DND-41 (cell line): ENCODE results near the gene MAP3K7CL.

Experiments used
- ATAC-seq: fragments of 200-7000 bp; cut with Tn5 transposase; 3 replicates; pipeline ENCODE4 v1.9.1; 2021; ENCODE audit warnings: low read depth; ENCODE audit not compliant: insufficient read depth
- DNase-seq: peaks from one replicate; pipeline ENCODE4 v3.0.0-alpha.2; 2020
- H2AFZ ChIP-seq: 2 replicates; pipeline ENCODE4 v1.6.0; 2012; ENCODE audit warnings: low read depth, low read length
- H3K27ac ChIP-seq: 2 replicates; pipeline ENCODE4 v1.5.1; 2012; ENCODE audit warnings: low read length, inconsistent platforms
- H3K27me3 ChIP-seq: fragments of 200-600 bp; sonication (generic); 2 replicates; pipeline ENCODE4 v1.6.0; 2012; ENCODE audit warnings: low read length, mild to moderate bottlenecking, inconsistent platforms; ENCODE audit not compliant: insufficient read depth, poor library complexity
- H3K36me3 ChIP-seq: 2 replicates; pipeline ENCODE4 v1.5.1; 2012; ENCODE audit warnings: low read length, inconsistent platforms; ENCODE audit not compliant: insufficient read depth
- H3K4me1 ChIP-seq: 2 replicates; pipeline ENCODE4 v1.5.1; 2012; ENCODE audit warnings: mild to moderate bottlenecking, low read length; ENCODE audit not compliant: insufficient read depth
- H3K4me2 ChIP-seq: 2 replicates; pipeline ENCODE4 v1.6.0; 2012; ENCODE audit warnings: mild to moderate bottlenecking, moderate library complexity, low read length, inconsistent platforms; ENCODE audit not compliant: insufficient read depth
- H3K4me3 ChIP-seq, 2 experiments: fragments of 200-600 bp in 1 of 2; shearing (Covaris generic) in 1 of 2; 2 replicates each; pipeline ENCODE4 v1.5.1; 2012 to 2016; ENCODE audit warnings: inconsistent platforms in 2 of 2, low read length in 2 of 2, mild to moderate bottlenecking in 2 of 2, low read depth in 1 of 2, moderate library complexity in 1 of 2
- H3K79me2 ChIP-seq: 2 replicates; pipeline ENCODE4 v1.6.0; 2012; ENCODE audit warnings: low read length, inconsistent platforms; ENCODE audit not compliant: insufficient read depth
- H3K9ac ChIP-seq: 2 replicates; pipeline ENCODE4 v1.6.0; 2012; ENCODE audit warnings: low read depth, mild to moderate bottlenecking, inconsistent platforms, low read length, moderate library complexity
- H3K9me3 ChIP-seq: 2 replicates; pipeline ENCODE4 v1.5.1; 2012; ENCODE audit warnings: low read length, moderate library complexity, mild to moderate bottlenecking, inconsistent platforms; ENCODE audit not compliant: insufficient read depth, severe bottlenecking
- H4K20me1 ChIP-seq: 2 replicates; pipeline ENCODE4 v1.6.0; 2012; ENCODE audit warnings: low read length; ENCODE audit not compliant: insufficient read depth
- EZH2 ChIP-seq: IDR thresholded peaks from 3 replicates; pipeline ENCODE4 v1.6.1; 2012; ENCODE audit warnings: borderline replicate concordance, low read depth, mild to moderate bottlenecking, moderate library complexity, low read length, inconsistent platforms; ENCODE audit not compliant: severe bottlenecking
- TF ChIP-seq, protein P1 (sequence below): IDR thresholded peaks from 2 replicates; pipeline ENCODE4 v1.5.1; 2012; ENCODE audit warnings: borderline replicate concordance, low read length, moderate library complexity, mild to moderate bottlenecking; ENCODE audit not compliant: poor library complexity, severe bottlenecking; ENCODE audit errors: extremely low read depth

Gene MAP3K7CL

DNA sequence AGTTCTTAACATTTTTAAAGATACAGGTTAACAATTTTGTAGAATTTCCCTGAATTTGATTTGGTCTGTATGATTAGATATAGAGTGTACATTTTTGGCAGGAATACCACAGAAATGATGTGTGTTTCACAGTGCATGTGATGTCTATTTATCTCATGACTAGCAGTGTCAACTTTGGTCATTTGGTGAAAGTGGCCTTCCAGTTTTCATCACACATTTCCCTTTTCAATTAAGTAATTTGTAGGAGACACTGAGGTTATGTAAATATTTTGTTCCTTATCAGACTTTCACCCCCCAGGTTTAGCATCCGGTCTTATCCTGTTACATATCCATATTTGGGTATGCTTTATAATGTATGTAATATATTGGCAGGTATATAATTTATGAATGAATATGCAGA, 41.8 kb downstream of the MAP3K7CL start:
- H3K4me2 ChIP-seq: no peak overlapping the region
- no peak for DNase-seq

GRCh38 chr21:29174607-29175013, 44.2 kb downstream of the MAP3K7CL start:
- no peaks in the 10 kb centered on the region for H3K27me3 ChIP-seq
- ATAC-seq (no peak), DNase-seq (no peak)
- no peaks in the 10 kb centered on the region for H4K20me1 ChIP-seq
- no peak overlapping the region for H2AFZ ChIP-seq
- no peak overlapping the region for H3K27ac ChIP-seq
- TF ChIP-seq, protein P1, sequence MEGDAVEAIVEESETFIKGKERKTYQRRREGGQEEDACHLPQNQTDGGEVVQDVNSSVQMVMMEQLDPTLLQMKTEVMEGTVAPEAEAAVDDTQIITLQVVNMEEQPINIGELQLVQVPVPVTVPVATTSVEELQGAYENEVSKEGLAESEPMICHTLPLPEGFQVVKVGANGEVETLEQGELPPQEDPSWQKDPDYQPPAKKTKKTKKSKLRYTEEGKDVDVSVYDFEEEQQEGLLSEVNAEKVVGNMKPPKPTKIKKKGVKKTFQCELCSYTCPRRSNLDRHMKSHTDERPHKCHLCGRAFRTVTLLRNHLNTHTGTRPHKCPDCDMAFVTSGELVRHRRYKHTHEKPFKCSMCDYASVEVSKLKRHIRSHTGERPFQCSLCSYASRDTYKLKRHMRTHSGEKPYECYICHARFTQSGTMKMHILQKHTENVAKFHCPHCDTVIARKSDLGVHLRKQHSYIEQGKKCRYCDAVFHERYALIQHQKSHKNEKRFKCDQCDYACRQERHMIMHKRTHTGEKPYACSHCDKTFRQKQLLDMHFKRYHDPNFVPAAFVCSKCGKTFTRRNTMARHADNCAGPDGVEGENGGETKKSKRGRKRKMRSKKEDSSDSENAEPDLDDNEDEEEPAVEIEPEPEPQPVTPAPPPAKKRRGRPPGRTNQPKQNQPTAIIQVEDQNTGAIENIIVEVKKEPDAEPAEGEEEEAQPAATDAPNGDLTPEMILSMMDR: no peak
- TF ChIP-seq EZH2: no peak
- no peaks in the 10 kb centered on the region for H3K9me3 ChIP-seq
- H3K36me3 ChIP-seq: no peaks in the 10 kb centered on the region
- no peak overlapping the region for H3K4me3 ChIP-seq
- no peaks in the 10 kb centered on the region for H3K79me2 ChIP-seq
- no peaks in the 10 kb centered on the region for H3K4me1 ChIP-seq
- H3K4me2 ChIP-seq: no peak overlapping the region
- no peak overlapping the region for H3K9ac ChIP-seq

More for the DNA sequence above, 41.8 kb downstream of the MAP3K7CL start:
- H3K79me2 ChIP-seq: no peaks in the 10 kb centered on the region
- H3K4me3 ChIP-seq: no peak overlapping the region
- no peaks in the 10 kb centered on the region for H3K4me1 ChIP-seq
- TF ChIP-seq EZH2: no peak
- TF ChIP-seq, protein P1: no peak
- ATAC-seq: no peak
- H4K20me1 ChIP-seq: no peaks in the 10 kb centered on the region
- H3K36me3 ChIP-seq: no peaks in the 10 kb centered on the region
- no peaks in the 10 kb centered on the region for H3K9me3 ChIP-seq
- no peak overlapping the region for H2AFZ ChIP-seq
- no peak overlapping the region for H3K9ac ChIP-seq
- H3K27ac ChIP-seq: no peak overlapping the region
- H3K27me3 ChIP-seq: no peaks in the 10 kb centered on the region

DNA sequence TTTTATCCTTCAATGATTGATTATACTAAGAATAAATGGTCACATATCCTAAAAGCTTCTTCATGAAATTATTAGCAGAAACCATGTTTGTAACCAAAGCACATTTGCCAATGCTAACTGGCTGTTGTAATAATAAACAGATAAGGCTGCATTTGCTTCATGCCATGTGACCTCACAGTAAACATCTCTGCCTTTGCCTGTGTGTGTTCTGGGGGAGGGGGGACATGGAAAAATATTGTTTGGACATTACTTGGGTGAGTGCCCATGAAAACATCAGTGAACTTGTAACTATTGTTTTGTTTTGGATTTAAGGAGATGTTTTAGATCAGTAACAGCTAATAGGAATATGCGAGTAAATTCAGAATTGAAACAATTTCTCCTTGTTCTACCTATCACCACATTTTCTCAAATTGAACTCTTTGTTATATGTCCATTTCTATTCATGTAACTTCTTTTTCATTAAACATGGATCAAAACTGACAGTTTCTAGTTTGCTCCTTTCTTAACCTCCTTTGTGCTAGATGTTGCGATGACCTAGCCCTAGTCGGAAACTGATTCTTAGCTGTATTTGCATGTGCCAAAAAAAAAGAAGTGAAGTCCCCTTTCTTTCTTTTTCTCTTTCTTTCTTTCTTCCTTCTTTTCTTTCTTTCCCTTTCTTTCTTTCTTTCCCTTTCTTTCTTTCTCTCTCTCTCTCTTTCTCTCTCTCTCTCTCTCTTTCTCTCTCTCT, 45.1 kb downstream of the MAP3K7CL start:
- H3K27ac ChIP-seq: no peak overlapping the region
- no peaks in the 10 kb centered on the region for H4K20me1 ChIP-seq
- H3K4me3 ChIP-seq: no peak overlapping the region
- H3K36me3 ChIP-seq: no peaks in the 10 kb centered on the region
- no peak overlapping the region for H3K9ac ChIP-seq
- no peaks in the 10 kb centered on the region for H3K27me3 ChIP-seq
- no peaks in the 10 kb centered on the region for H3K4me1 ChIP-seq
- H3K79me2 ChIP-seq: no peaks in the 10 kb centered on the region
- H3K9me3 ChIP-seq: no peaks in the 10 kb centered on the region
- ATAC-seq: no peak
- no peak overlapping the region for H3K4me2 ChIP-seq
- no peak for TF ChIP-seq EZH2
- TF ChIP-seq, protein P1: no peak
- H2AFZ ChIP-seq: no peak overlapping the region
- no peak for DNase-seq
